ENCODE results near the gene GRIK3. TPM values are rescaled to one million over a fixed set of nuclear protein-coding genes. Genes with fewer than 3 reads are reported as not detected.

The GRIK3 gene
- total and polyA plus RNA-seq, 2 of the 8 experiments (the other 6 are each of a cell fraction or from before 2014, with no cell fraction given): 2.1 to 3.4 TPM

- TF ChIP-seq, protein P1, sequence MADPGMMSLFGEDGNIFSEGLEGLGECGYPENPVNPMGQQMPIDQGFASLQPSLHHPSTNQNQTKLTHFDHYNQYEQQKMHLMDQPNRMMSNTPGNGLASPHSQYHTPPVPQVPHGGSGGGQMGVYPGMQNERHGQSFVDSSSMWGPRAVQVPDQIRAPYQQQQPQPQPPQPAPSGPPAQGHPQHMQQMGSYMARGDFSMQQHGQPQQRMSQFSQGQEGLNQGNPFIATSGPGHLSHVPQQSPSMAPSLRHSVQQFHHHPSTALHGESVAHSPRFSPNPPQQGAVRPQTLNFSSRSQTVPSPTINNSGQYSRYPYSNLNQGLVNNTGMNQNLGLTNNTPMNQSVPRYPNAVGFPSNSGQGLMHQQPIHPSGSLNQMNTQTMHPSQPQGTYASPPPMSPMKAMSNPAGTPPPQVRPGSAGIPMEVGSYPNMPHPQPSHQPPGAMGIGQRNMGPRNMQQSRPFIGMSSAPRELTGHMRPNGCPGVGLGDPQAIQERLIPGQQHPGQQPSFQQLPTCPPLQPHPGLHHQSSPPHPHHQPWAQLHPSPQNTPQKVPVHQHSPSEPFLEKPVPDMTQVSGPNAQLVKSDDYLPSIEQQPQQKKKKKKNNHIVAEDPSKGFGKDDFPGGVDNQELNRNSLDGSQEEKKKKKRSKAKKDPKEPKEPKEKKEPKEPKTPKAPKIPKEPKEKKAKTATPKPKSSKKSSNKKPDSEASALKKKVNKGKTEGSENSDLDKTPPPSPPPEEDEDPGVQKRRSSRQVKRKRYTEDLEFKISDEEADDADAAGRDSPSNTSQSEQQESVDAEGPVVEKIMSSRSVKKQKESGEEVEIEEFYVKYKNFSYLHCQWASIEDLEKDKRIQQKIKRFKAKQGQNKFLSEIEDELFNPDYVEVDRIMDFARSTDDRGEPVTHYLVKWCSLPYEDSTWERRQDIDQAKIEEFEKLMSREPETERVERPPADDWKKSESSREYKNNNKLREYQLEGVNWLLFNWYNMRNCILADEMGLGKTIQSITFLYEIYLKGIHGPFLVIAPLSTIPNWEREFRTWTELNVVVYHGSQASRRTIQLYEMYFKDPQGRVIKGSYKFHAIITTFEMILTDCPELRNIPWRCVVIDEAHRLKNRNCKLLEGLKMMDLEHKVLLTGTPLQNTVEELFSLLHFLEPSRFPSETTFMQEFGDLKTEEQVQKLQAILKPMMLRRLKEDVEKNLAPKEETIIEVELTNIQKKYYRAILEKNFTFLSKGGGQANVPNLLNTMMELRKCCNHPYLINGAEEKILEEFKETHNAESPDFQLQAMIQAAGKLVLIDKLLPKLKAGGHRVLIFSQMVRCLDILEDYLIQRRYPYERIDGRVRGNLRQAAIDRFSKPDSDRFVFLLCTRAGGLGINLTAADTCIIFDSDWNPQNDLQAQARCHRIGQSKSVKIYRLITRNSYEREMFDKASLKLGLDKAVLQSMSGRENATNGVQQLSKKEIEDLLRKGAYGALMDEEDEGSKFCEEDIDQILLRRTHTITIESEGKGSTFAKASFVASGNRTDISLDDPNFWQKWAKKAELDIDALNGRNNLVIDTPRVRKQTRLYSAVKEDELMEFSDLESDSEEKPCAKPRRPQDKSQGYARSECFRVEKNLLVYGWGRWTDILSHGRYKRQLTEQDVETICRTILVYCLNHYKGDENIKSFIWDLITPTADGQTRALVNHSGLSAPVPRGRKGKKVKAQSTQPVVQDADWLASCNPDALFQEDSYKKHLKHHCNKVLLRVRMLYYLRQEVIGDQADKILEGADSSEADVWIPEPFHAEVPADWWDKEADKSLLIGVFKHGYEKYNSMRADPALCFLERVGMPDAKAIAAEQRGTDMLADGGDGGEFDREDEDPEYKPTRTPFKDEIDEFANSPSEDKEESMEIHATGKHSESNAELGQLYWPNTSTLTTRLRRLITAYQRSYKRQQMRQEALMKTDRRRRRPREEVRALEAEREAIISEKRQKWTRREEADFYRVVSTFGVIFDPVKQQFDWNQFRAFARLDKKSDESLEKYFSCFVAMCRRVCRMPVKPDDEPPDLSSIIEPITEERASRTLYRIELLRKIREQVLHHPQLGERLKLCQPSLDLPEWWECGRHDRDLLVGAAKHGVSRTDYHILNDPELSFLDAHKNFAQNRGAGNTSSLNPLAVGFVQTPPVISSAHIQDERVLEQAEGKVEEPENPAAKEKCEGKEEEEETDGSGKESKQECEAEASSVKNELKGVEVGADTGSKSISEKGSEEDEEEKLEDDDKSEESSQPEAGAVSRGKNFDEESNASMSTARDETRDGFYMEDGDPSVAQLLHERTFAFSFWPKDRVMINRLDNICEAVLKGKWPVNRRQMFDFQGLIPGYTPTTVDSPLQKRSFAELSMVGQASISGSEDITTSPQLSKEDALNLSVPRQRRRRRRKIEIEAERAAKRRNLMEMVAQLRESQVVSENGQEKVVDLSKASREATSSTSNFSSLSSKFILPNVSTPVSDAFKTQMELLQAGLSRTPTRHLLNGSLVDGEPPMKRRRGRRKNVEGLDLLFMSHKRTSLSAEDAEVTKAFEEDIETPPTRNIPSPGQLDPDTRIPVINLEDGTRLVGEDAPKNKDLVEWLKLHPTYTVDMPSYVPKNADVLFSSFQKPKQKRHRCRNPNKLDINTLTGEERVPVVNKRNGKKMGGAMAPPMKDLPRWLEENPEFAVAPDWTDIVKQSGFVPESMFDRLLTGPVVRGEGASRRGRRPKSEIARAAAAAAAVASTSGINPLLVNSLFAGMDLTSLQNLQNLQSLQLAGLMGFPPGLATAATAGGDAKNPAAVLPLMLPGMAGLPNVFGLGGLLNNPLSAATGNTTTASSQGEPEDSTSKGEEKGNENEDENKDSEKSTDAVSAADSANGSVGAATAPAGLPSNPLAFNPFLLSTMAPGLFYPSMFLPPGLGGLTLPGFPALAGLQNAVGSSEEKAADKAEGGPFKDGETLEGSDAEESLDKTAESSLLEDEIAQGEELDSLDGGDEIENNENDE (IDR thresholded peaks at IDR 0.05; ENCODE audit: insufficient replicate concordance, low read length): no peak
- no peak for TF ChIP-seq GABPA (IDR thresholded peaks at IDR 0.05; ENCODE audit: borderline replicate concordance, insufficient read depth, low read length)
- TF ChIP-seq KDM4A (IDR thresholded peaks at IDR 0.05; ENCODE audit: low read depth, low read length, severe bottlenecking): no peak
- no peak for TF ChIP-seq ATF3 (IDR thresholded peaks at IDR 0.05; ENCODE audit: insufficient read depth, low read depth, low read length)
- TF ChIP-seq SP1 (IDR thresholded peaks at IDR 0.05; ENCODE audit: low read depth, low read length): no peak
- TF ChIP-seq E2F6 (IDR thresholded peaks at IDR 0.05): no peak
- no peak for TF ChIP-seq SRF (IDR thresholded peaks at IDR 0.05; ENCODE audit: low read depth, low read length)
- TF ChIP-seq NANOG (IDR thresholded peaks at IDR 0.05; ENCODE audit: insufficient read depth, low read depth, low read length, poor library complexity, severe bottlenecking): no peak
Observed at GRCh38 chr1:36948147-36948546, 86.2 kb downstream of the GRIK3 start (continued).
